Gastroesophageal sphincter (tissue), 3 donors: ENCODE measurements around the gene CHST1.

ENCODE experiments used
- CTCF ChIP-seq, 4 experiments: fragments of 200-600 bp in 2 of 4; fragments of 450-650 bp in 2 of 4; sonication (generic) in 1 of 4; IDR thresholded peaks; one replicate each; pipeline ENCODE4 v1.5.1; 2017 to 2019; ENCODE audit warnings: antibody characterized with exemption in 4 of 4, mild to moderate bottlenecking in 2 of 4, moderate library complexity in 2 of 4
- POLR2A ChIP-seq, 2 donors: fragments of 450-650 bp; IDR thresholded peaks; one replicate each; pipeline ENCODE4 v1.6.1; 2017; ENCODE audit warnings: antibody characterized with exemption in 2 of 2, mild to moderate bottlenecking in 2 of 2, moderate library complexity in 1 of 2

- TF ChIP-seq CTCF (IDR thresholded peaks at IDR 0.05), result no peak
- no peak for TF ChIP-seq POLR2A (IDR thresholded peaks at IDR 0.05)
These were observed 831 bp downstream of the CHST1 start for GRCh38 chr11:45664376-45665205.
